ENCODE data around the gene FOXP1.

The FOXP1 gene

DNA sequence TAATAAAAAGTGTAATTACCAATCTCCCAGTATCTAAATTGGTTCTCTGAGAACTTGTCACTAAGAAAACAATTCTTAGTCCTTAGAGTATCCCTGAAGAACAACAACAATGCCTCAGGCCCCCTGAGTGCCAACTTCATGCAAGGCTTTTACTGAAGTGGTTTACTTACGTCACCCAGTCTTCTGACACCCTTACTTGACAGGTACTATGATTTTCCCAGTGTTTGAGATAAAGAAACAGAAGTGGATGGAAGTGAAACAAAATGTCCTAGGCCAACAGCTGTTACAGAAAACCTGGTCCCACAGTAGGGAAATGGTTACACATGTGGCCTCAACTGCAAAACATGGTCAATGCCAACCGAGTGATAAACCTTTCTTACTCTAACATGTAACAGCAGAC is 331.1 kb downstream of the FOXP1 start:
- no peaks in the 10 kb centered on the region for H3K36me3 ChIP-seq (ENCODE audit: control insufficient read depth, insufficient read depth, low read length)
- H3K9me3 ChIP-seq (ENCODE audit: control insufficient read depth, insufficient read depth, low read length), result no peaks in the 10 kb centered on the region
- no peak overlapping the region for H3K9ac ChIP-seq (ENCODE audit: low read depth, low read length)
- H3K4me3 ChIP-seq (ENCODE audit: low read depth, low read length), result no peak overlapping the region
- peaks cover 6% of the 10 kb centered on the region for H3K4me1 ChIP-seq (ENCODE audit: control insufficient read depth, insufficient read depth, low read length)
- H3K27me3 ChIP-seq (ENCODE audit: control insufficient read depth, insufficient read depth, low read length), result no peaks in the 10 kb centered on the region

DNA sequence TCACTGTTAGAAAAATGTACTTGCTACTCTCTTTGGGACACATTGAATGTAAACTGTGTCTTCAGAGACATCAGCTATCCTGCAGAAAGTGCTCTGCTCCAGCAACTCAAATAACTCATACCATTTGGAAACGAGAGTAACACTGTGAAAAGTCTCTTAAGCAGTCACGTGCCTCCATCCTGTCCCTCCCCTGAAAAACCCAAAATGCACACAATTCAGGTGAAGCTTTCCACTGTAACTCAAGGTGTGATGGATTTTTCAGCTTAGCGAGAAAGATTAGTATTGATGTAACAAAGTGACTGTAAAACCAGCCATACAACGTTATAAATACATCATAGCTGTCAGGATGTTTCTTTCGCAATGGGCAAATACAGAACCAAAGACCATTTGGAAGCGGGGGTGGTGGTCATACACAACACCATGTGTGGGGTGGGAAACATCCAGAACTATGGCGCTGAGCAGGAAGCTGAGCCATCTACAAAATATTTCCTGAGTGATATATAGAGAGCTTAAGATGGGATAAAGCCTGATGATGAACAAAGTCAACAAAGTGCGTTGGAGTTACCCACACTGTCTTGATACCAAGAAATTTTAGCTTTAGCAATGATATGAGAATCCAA is 332.3 kb downstream of the FOXP1 start:
- H3K36me3 ChIP-seq (ENCODE audit: control insufficient read depth, insufficient read depth, low read length), result no peaks in the 10 kb centered on the region
- no peak overlapping the region for H3K4me3 ChIP-seq (ENCODE audit: low read depth, low read length)
- no peaks in the 10 kb centered on the region for H3K9me3 ChIP-seq (ENCODE audit: control insufficient read depth, insufficient read depth, low read length)
- H3K4me1 ChIP-seq (ENCODE audit: control insufficient read depth, insufficient read depth, low read length), result peaks cover 9% of the 10 kb centered on the region
- no peaks in the 10 kb centered on the region for H3K27me3 ChIP-seq (ENCODE audit: control insufficient read depth, insufficient read depth, low read length)
- H3K9ac ChIP-seq (ENCODE audit: low read depth, low read length), result no peak overlapping the region

DNA sequence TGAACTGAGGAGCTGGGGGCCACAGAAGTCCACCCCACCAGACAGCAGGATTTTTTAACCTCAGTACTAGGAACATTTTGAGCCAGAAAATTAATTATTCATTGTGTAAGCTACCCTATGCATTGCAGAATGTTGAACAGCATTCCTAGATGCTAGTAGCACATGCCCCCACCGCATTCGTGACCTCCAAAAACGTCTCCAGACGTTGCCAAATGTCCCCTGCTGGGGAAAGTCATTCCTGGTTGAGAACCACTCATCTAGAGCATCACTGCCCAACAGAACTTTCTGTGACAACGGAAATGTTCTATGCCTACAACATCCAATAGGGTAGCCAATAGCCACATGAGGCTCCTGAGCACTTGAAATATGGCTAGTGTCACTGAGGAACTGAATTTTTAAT is 333.5 kb downstream of the FOXP1 start:
- Histone ChIP-seq H3K9ac (ENCODE audit: low read depth, low read length) (no peak overlapping the region), H3K4me1 (ENCODE audit: control insufficient read depth, insufficient read depth, low read length) (peaks cover 16% of the 10 kb centered on the region), H3K9me3 (ENCODE audit: control insufficient read depth, insufficient read depth, low read length) (no peaks in the 10 kb centered on the region), H3K27me3 (ENCODE audit: control insufficient read depth, insufficient read depth, low read length) (no peaks in the 10 kb centered on the region), H3K36me3 (ENCODE audit: control insufficient read depth, insufficient read depth, low read length) (no peaks in the 10 kb centered on the region), H3K4me3 (ENCODE audit: low read depth, low read length) (no peak overlapping the region)

DNA sequence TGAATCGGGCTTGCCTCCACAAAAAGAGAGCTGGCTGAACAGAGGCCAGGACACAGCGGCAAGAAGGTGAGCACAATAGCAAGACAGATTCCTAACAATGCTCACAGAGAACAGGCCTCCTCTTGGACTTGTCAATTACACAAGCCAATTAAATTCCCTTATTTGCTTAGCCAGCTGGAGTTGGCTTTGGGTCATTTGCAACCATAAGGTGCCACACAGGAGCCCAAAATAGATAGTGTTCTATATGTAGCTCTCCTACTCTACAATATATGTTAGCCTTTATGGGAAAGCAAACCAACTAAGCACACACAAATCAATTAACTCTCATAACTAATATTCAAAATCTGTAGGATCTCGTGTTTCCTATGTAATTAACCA is 335.6 kb downstream of the FOXP1 start:
- Histone ChIP-seq H3K9ac (ENCODE audit: low read depth, low read length) (no peak overlapping the region), H3K36me3 (ENCODE audit: control insufficient read depth, insufficient read depth, low read length) (no peaks in the 10 kb centered on the region), H3K4me1 (ENCODE audit: control insufficient read depth, insufficient read depth, low read length) (peaks cover 34% of the 10 kb centered on the region)

DNA sequence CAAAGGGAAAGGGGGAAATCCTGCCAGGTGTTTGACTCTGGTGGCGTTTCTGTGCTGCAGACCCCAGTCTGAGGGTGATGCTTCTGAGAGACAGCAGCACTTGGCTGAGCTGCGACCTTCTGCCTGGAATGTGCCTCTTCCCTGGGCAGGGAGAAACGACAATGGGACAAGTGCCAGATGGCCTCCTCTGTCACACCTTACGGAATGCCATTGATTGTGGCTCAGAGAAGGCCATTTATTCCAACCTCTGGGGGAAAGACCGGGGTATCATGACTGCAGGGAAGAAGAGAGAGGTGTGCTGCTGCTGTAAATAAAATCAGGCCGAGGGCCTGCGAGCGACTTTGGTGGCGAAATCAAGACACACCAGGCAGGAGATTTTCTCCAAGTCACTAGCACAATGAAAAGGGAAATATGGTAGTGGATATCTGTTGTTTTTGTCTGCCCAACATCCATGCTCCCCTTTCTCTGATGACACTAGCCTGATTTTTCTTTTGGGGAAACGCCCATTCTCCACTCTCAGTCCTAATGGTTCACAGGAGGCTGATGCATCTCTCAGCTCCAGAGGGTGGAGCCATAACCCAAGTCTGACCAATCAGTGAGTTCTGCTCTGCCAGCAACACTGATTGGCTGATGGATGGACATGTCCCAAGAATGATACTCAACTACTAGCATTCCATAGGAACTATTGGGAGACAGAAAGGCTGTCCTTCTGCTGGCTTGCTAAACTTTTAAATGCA is 336.1 kb downstream of the FOXP1 start:
- Histone ChIP-seq H3K9ac (ENCODE audit: low read depth, low read length) (no peak overlapping the region), H3K9me3 (ENCODE audit: control insufficient read depth, insufficient read depth, low read length) (no peaks in the 10 kb centered on the region), H3K4me1 (ENCODE audit: control insufficient read depth, insufficient read depth, low read length) (peaks cover 39% of the 10 kb centered on the region), H3K27me3 (ENCODE audit: control insufficient read depth, insufficient read depth, low read length) (no peaks in the 10 kb centered on the region), H3K4me3 (ENCODE audit: low read depth, low read length) (no peak overlapping the region), H3K36me3 (ENCODE audit: control insufficient read depth, insufficient read depth, low read length) (no peaks in the 10 kb centered on the region)

More for the DNA sequence above, 335.6 kb downstream of the FOXP1 start:
- Histone ChIP-seq H3K9me3 (ENCODE audit: control insufficient read depth, insufficient read depth, low read length) (no peaks in the 10 kb centered on the region), H3K27me3 (ENCODE audit: control insufficient read depth, insufficient read depth, low read length) (no peaks in the 10 kb centered on the region), H3K4me3 (ENCODE audit: low read depth, low read length) (no peak overlapping the region)

DNA sequence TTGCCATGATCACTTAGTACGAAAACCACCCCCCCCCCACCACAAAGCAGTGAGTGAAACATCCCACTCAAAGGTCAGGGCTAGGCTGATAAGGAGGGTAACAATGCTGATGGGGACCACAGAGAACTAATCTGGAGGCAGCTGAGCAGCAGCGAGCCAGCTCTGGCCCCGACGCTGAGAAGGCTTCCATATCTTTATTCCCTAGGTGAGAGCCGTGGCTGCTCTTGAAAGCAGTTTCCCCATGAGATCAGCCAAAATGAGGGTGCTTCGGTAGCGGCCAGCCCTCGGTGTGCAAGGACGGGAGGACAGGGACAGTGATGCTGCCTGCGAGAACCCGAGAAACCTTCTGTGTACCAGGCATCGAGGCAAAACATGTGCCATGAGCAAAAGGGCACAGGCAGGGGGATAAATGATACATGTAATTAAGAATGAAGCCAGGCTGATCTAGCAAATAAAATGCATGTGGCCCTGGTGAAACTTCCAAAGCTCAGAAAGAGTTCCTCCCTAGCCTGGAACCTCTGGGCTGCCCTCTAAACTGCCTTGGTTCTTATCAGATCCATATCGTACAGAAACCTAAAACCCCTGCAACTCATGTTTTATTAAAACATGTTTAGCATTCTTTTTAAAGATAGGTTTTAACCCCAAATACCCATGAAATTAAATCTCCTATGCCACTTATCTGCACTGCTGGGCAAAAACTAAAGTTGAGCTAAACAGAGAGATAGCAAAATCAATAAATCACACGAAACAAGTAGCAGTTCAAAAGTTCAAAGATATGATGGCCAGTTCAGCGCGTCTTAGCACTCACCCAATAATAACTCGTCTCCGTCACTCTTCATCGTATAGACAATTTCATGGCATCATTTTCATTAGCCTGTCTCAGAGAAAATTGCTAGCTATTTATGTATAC is 337.3 kb downstream of the FOXP1 start:
- H3K9ac ChIP-seq (ENCODE audit: low read depth, low read length), result no peak overlapping the region
- H3K4me1 ChIP-seq (ENCODE audit: control insufficient read depth, insufficient read depth, low read length), result peaks cover 49% of the 10 kb centered on the region
- no peaks in the 10 kb centered on the region for H3K9me3 ChIP-seq (ENCODE audit: control insufficient read depth, insufficient read depth, low read length)
- H3K36me3 ChIP-seq (ENCODE audit: control insufficient read depth, insufficient read depth, low read length), result no peaks in the 10 kb centered on the region
- no peak overlapping the region for H3K4me3 ChIP-seq (ENCODE audit: low read depth, low read length)
- no peaks in the 10 kb centered on the region for H3K27me3 ChIP-seq (ENCODE audit: control insufficient read depth, insufficient read depth, low read length)

DNA sequence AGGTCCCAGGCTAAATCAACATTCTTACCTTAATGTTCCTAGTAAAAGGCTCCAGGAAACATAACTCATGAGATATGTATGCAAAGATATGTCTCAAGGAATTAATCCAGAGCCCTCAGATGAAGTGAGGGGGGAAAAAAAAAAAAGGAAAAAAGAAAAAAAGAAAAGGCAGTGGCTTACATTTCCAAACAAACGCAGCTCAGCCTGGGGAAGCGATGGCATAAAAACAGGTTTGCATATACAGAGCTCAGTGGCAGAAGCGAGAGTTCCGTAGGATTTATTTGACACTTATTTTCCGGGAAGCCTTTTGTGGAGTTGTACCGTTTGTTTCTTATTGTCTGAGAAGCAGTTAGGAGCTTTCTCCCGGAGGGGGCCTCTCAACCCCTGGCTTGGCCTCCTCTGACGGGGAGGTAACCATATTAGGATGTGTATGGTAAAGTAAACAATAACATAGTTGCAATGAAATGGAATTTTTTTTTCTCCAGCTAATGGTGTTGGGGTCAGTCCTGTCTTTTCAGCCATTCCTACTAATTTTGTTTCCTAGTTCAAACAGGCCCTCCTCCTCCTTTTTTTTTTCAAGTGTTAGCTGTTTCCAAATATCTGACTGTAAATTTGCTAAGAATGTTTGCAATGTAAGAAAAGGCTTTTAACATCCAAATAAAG is 338.6 kb downstream of the FOXP1 start:
- peaks cover 53% of the 10 kb centered on the region for H3K4me1 ChIP-seq (ENCODE audit: control insufficient read depth, insufficient read depth, low read length)
- H3K9me3 ChIP-seq (ENCODE audit: control insufficient read depth, insufficient read depth, low read length), result no peaks in the 10 kb centered on the region
- H3K9ac ChIP-seq (ENCODE audit: low read depth, low read length), result no peak overlapping the region
- H3K27me3 ChIP-seq (ENCODE audit: control insufficient read depth, insufficient read depth, low read length), result no peaks in the 10 kb centered on the region
- no peak overlapping the region for H3K4me3 ChIP-seq (ENCODE audit: low read depth, low read length)
- no peaks in the 10 kb centered on the region for H3K36me3 ChIP-seq (ENCODE audit: control insufficient read depth, insufficient read depth, low read length)

DNA sequence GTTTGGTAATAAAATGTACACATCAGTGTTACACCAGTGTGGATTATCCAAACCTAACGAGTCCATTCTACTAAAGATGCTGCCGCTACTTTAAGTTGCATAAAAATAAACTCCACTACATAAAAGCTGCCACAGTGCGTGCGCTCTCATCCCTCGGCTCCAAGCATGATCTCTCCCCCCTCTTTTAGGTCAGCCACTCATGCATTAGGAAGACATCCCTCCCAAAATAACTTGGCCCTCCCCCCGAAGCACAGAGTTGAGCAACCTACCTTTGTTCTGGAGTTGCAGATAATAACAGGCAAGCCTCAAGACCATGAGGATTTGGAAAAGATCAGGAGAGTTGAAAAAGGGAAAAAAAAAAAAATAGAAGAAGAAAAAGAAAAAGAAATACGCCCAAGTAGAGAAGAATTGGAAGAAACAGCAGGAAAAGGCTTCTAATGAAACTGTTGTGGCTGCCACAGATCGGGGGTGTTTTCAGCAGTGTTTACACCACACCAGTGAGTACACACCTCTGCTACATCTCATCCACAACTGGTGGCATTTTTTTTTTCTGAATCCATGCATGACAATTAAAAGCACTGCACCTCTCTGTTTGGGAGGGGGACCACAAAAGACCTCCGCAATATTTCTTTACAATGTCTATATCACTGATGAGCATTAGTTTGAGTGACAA is 339.2 kb downstream of the FOXP1 start:
- no peaks in the 10 kb centered on the region for H3K9me3 ChIP-seq (ENCODE audit: control insufficient read depth, insufficient read depth, low read length)
- H3K27me3 ChIP-seq (ENCODE audit: control insufficient read depth, insufficient read depth, low read length), result no peaks in the 10 kb centered on the region
- no peak overlapping the region for H3K4me3 ChIP-seq (ENCODE audit: low read depth, low read length)
- no peak overlapping the region for H3K9ac ChIP-seq (ENCODE audit: low read depth, low read length)
- H3K36me3 ChIP-seq (ENCODE audit: control insufficient read depth, insufficient read depth, low read length), result no peaks in the 10 kb centered on the region
- peaks cover 53% of the 10 kb centered on the region for H3K4me1 ChIP-seq (ENCODE audit: control insufficient read depth, insufficient read depth, low read length)

DNA sequence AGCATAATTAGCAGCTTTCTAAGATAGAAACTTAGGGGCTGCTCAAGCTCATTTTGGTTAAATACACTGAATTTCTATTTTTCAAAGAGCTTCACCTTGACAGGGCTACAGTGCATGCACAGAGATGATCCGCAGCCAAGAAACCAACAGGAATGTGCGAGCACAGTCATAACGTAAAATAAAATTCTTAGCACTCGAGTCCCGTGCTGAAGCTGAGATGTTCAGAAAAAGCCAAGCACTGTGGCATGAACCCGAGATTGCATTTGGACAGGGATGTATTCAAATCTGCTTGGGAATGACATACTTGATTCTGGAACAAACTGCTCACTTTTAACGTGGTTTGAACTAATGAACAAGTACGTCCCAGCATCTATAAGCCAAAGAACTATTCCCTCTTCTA is 340.3 kb downstream of the FOXP1 start:
- peaks cover 55% of the 10 kb centered on the region for H3K4me1 ChIP-seq (ENCODE audit: control insufficient read depth, insufficient read depth, low read length)
- H3K9me3 ChIP-seq (ENCODE audit: control insufficient read depth, insufficient read depth, low read length), result no peaks in the 10 kb centered on the region
- no peaks in the 10 kb centered on the region for H3K36me3 ChIP-seq (ENCODE audit: control insufficient read depth, insufficient read depth, low read length)
- no peak overlapping the region for H3K9ac ChIP-seq (ENCODE audit: low read depth, low read length)
- no peak overlapping the region for H3K4me3 ChIP-seq (ENCODE audit: low read depth, low read length)
- H3K27me3 ChIP-seq (ENCODE audit: control insufficient read depth, insufficient read depth, low read length), result no peaks in the 10 kb centered on the region

DNA sequence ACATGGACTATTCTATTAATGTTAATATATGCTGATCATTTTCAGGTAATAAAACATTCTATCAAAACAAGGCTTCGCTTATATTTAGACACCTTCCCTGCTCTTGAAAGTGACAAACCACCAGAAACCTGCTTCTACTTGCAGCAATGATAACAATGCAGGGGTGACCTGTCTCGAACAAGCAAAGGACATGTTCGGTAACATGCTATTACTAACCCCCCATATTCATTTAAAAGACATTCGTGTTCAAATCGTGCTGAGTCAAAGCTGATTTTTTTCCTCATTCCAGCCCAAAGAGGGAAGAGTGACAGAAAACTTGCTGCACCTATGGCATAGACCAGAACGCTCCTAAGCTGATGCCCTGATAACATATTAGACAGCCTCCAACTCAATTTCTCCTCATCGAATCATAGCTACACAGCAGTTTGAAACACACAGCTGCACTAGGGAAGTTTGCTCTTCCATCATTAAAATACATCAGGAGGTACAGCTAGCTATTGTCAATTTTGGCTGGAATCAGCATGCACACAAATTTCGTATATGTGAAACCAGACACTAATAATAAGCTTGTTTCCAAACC is 341.5 kb downstream of the FOXP1 start:
- Histone ChIP-seq H3K4me3 (ENCODE audit: low read depth, low read length) (no peak overlapping the region), H3K36me3 (ENCODE audit: control insufficient read depth, insufficient read depth, low read length) (no peaks in the 10 kb centered on the region), H3K9ac (ENCODE audit: low read depth, low read length) (no peak overlapping the region), H3K9me3 (ENCODE audit: control insufficient read depth, insufficient read depth, low read length) (no peaks in the 10 kb centered on the region), H3K27me3 (ENCODE audit: control insufficient read depth, insufficient read depth, low read length) (no peaks in the 10 kb centered on the region), H3K4me1 (ENCODE audit: control insufficient read depth, insufficient read depth, low read length) (peaks cover 49% of the 10 kb centered on the region)

Data from iPS-15b (cell line).